HepG2 (cell line): ENCODE results near the gene ZBTB7B. TPM values are rescaled to one million over a fixed set of nuclear protein-coding genes. Genes with fewer than 3 reads are reported as not detected.

ENCODE experiments used
- AGO1 ChIP-seq: fragments of 200-400 bp; formaldehyde crosslinking; IDR thresholded peaks from 2 replicates; pipeline ENCODE4 v1.6.1; 2017; ENCODE audit warnings: mild to moderate bottlenecking, low read depth, low read length, moderate library complexity; ENCODE audit not compliant: poor library complexity, severe bottlenecking
- CAMTA2 ChIP-seq: sonication (generic); formaldehyde crosslinking; IDR thresholded peaks from 2 replicates; pipeline ENCODE4 v1.4.0; 2020; ENCODE audit warnings: mild to moderate bottlenecking, missing genetic modification reagents, borderline replicate concordance
- DBP ChIP-seq: sonication (generic); formaldehyde crosslinking; IDR thresholded peaks from 2 replicates; pipeline ENCODE4 v1.4.0; 2020; ENCODE audit warnings: missing genetic modification reagents; ENCODE audit errors: not compliant biosample characterization
- FIP1L1 ChIP-seq: fragments of 200-400 bp; formaldehyde crosslinking; IDR thresholded peaks from 2 replicates; pipeline ENCODE4 v1.6.1; 2018; ENCODE audit warnings: low read depth, mild to moderate bottlenecking, low read length, moderate library complexity, borderline replicate concordance; ENCODE audit not compliant: insufficient read depth
- GABPA ChIP-seq, 2 experiments: IDR thresholded peaks; 2 replicates each; pipeline ENCODE4 v1.6.1; 2011 to 2016; ENCODE audit warnings: low read depth in 2 of 2, low read length in 1 of 2, missing biosample characterization in 1 of 2, missing genetic modification characterization in 1 of 2
- HMGXB4 ChIP-seq, 2 experiments: sonication (generic) in 1 of 2; formaldehyde crosslinking in 1 of 2; IDR thresholded peaks; 2 replicates each; pipeline versions ENCODE4 v1.4.0 to v1.6.1; 2018 to 2020; ENCODE audit warnings: missing genetic modification reagents in 2 of 2, borderline replicate concordance in 1 of 2, low read depth in 1 of 2, mild to moderate bottlenecking in 1 of 2, missing biosample characterization in 1 of 2
- MED13 ChIP-seq: sonication (generic); formaldehyde crosslinking; IDR thresholded peaks from 2 replicates; pipeline ENCODE4 v1.5.0; 2020; ENCODE audit warnings: missing genetic modification reagents
- NFIC ChIP-seq: IDR thresholded peaks from 2 replicates; pipeline ENCODE4 v1.6.1; 2012; ENCODE audit warnings: mild to moderate bottlenecking, low read length, inconsistent platforms
- PLRG1 ChIP-seq: fragments of 450-650 bp; conservative IDR thresholded peaks from 2 replicates; pipeline ENCODE4 v1.6.1; 2016
- SNAI1 ChIP-seq: sonication (generic); formaldehyde crosslinking; IDR thresholded peaks from 2 replicates; pipeline ENCODE4 v1.5.0; 2020; ENCODE audit warnings: mild to moderate bottlenecking, missing genetic modification reagents, borderline replicate concordance
- SNAPC5 ChIP-seq: sonication (generic); formaldehyde crosslinking; IDR thresholded peaks from 2 replicates; pipeline ENCODE4 v1.8.1; 2023; ENCODE audit warnings: mild to moderate bottlenecking, missing genetic modification reagents, borderline replicate concordance
- SP4 ChIP-seq: sonication (generic); formaldehyde crosslinking; IDR thresholded peaks from 2 replicates; pipeline ENCODE4 v1.8.1; 2023; ENCODE audit warnings: mild to moderate bottlenecking, missing genetic modification reagents
- TBL1XR1 ChIP-seq: fragments of 150-350 bp; IDR thresholded peaks from 2 replicates; pipeline ENCODE4 v1.6.1; 2014; ENCODE audit warnings: borderline replicate concordance, low read length; ENCODE audit not compliant: partially characterized antibody
- ZBTB2 ChIP-seq: sonication (generic); formaldehyde crosslinking; IDR thresholded peaks from 2 replicates; pipeline ENCODE4 v1.8.0; 2022; ENCODE audit warnings: low read depth, missing genetic modification reagents
- ZNF12 ChIP-seq: sonication (generic); formaldehyde crosslinking; IDR thresholded peaks from 2 replicates; pipeline ENCODE4 v1.5.0; 2020; ENCODE audit warnings: missing genetic modification reagents
- ZNF275 ChIP-seq: sonication (generic); formaldehyde crosslinking; IDR thresholded peaks from 2 replicates; pipeline ENCODE4 v1.8.0; 2022; ENCODE audit warnings: missing genetic modification reagents, mild to moderate bottlenecking, inconsistent platforms, borderline replicate concordance
- ZNF800 ChIP-seq: sonication (generic); formaldehyde crosslinking; IDR thresholded peaks from 2 replicates; pipeline ENCODE4 v1.4.0; 2020; ENCODE audit warnings: missing genetic modification reagents
- ZNF878 ChIP-seq: sonication (generic); formaldehyde crosslinking; IDR thresholded peaks from 2 replicates; pipeline ENCODE4 v1.8.1; 2023; ENCODE audit warnings: mild to moderate bottlenecking, missing genetic modification reagents, moderate library complexity
- polyA plus RNA-seq, 8 experiments: library from polyadenylated mRNA; depleted of rRNA in 3 of 8; stranded (reverse) in 7 of 8; unstranded in 1 of 8; fragments of >200 nt; fragmentation: Illumina TruSeq in 4 of 8; extraction: Trizol in 4 of 8; gene quantifications; 2 replicates each; pipeline versions ENCODE4 v1.2.1 to v1.2.3, GENCODE V29; 2011 to 2016; ENCODE audit warnings: low read depth in 4 of 8, missing spikeins in 1 of 8, mixed read lengths in 1 of 8; ENCODE audit not compliant: insufficient read depth in 1 of 8
- total RNA-seq, 5 experiments: library from RNA; depleted of rRNA; stranded (reverse); fragments of >200 nt; fragmentation: Illumina TruSeq; extraction: Trizol; gene quantifications; 2 replicates each; pipeline ENCODE4 v1.2.3, GENCODE V29; 2016; ENCODE audit warnings: low read depth in 1 of 5

Gene ZBTB7B
- total and polyA plus RNA-seq, 2 of the 13 experiments (the other 11 are each of a cell fraction or from before 2014, with no cell fraction given), result 15.5 to 17.5 TPM

GRCh38 chr1:154961207-154962155, 41.1 kb upstream of the ZBTB7B start, which contains the start of gene PYGO2 (continued):
- TF ChIP-seq CAMTA2 (CRISPR knock-in tag) (0 out of 2 replicates have a peak, but pooled peaks have one; percentile 12), ZNF878 (CRISPR knock-in tag) (peak; percentile 54; the same call in 1 of the 2 replicates), AGO1 (peak; percentile 98), GABPA (IDR thresholded peaks at IDR 0.05; ENCODE audit: low read depth, low read length) (peak; percentile 95), GABPA (CRISPR knock-in tag; IDR thresholded peaks at IDR 0.05; ENCODE audit: low read depth) (peak; percentile 92), SNAI1 (CRISPR knock-in tag) (no peak), FIP1L1 (no peak), ZNF800 (peak; percentile 54; the same call in 1 of the 2 replicates), NFIC (no peak), DBP (peak; percentile 52), SP4 (CRISPR knock-in tag) (peak; percentile 74), TBL1XR1 (no peak), MED13 (no peak), ZNF275 (CRISPR knock-in tag) (0 out of 2 replicates have a peak, but pooled peaks have one; percentile 48), SNAPC5 (CRISPR knock-in tag) (peak; percentile 24; the same call in 1 of the 2 replicates), HMGXB4 (CRISPR knock-in tag; IDR thresholded peaks at IDR 0.05; ENCODE audit: borderline replicate concordance in 1 of 2, low read depth in 1 of 2) (peak; percentile 41 to 96; a peak in 3 of 4 replicates), ZBTB2 (peak; percentile 98), PLRG1 (no peak), ZNF12 (CRISPR knock-in tag) (no peak)
